Measurements from ENCODE around the gene DSG3. TPM values are rescaled to one million over a fixed set of nuclear protein-coding genes. Genes with fewer than 3 reads are reported as not detected.

The DSG3 gene, protein sequence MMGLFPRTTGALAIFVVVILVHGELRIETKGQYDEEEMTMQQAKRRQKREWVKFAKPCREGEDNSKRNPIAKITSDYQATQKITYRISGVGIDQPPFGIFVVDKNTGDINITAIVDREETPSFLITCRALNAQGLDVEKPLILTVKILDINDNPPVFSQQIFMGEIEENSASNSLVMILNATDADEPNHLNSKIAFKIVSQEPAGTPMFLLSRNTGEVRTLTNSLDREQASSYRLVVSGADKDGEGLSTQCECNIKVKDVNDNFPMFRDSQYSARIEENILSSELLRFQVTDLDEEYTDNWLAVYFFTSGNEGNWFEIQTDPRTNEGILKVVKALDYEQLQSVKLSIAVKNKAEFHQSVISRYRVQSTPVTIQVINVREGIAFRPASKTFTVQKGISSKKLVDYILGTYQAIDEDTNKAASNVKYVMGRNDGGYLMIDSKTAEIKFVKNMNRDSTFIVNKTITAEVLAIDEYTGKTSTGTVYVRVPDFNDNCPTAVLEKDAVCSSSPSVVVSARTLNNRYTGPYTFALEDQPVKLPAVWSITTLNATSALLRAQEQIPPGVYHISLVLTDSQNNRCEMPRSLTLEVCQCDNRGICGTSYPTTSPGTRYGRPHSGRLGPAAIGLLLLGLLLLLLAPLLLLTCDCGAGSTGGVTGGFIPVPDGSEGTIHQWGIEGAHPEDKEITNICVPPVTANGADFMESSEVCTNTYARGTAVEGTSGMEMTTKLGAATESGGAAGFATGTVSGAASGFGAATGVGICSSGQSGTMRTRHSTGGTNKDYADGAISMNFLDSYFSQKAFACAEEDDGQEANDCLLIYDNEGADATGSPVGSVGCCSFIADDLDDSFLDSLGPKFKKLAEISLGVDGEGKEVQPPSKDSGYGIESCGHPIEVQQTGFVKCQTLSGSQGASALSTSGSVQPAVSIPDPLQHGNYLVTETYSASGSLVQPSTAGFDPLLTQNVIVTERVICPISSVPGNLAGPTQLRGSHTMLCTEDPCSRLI
- 10 to 100 TPM in 1 of 4 donors, 1 to 10 TPM in 1, under 1 TPM in 2; 0.27 to 34.1 (median 1.5) TPM for total RNA-seq

DNA sequence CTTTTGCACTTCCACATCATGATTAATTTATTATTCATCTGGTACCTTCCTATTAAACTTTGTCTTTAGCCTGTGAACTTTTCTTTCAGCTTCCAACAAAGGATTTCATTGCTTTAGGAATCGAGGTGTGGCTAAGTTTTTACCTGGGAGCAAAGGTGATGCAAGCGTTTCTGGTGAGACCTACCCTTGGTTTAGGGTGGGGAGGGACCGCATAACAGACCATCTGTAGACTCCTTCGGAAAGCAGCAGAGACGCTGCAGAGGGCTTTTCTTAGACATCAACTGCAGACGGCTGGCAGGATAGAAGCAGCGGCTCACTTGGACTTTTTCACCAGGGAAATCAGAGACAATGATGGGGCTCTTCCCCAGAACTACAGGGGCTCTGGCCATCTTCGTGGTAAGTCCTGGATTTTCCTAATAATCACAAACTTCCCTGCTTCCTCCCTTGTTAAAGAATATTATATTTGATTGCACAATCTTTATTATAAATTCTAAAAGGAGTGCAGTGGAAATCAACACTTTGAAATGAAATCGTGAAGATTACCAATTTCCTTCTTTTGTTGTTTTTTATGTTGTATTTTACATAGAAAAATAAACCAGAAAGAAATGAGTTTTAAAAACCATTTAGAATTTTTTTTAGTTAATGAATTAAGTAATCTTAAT, at the start of gene DSG3:
Gene DSG3 (plus strand): TSS at position 212 of the 662 bp plus-strand sequence. CDS start 137 bp downstream, at position 349.
- H3K4me3 ChIP-seq: no peak within 1 kb of the TSS
- no peaks in the 10 kb centered on the region for H3K4me1 ChIP-seq
- TF ChIP-seq EP300 (IDR thresholded peaks at IDR 0.05): no peak
- no peak for TF ChIP-seq POLR2A (IDR thresholded peaks at IDR 0.05)
- TF ChIP-seq POLR2AphosphoS5 (IDR thresholded peaks at IDR 0.05): no peak
- no peak for TF ChIP-seq CTCF (IDR thresholded peaks at IDR 0.05)
- H3K27ac ChIP-seq: no peak within 1 kb of the TSS
- no peaks in the 10 kb centered on the region for H3K36me3 ChIP-seq
- no peaks in the 10 kb centered on the region for H3K27me3 ChIP-seq
- WGBS, 2 donors (ENCODE audit: low coverage in 1 of 2): 49 to 56% methylated on average over 5 to 7 of the region's 9 CpGs
- no peaks in the 10 kb centered on the region for H3K9me3 ChIP-seq
- ATAC-seq: no peak

GRCh38 chr18:31398191-31398590, 49.4 kb upstream of the DSG3 start:
- 63 to 75% methylated on average over 2 of the region's 2 CpGs for WGBS, 2 donors (ENCODE audit: low coverage in 1 of 2)
- H3K27ac ChIP-seq: no peak overlapping the region
- TF ChIP-seq CTCF (IDR thresholded peaks at IDR 0.05) (no peak), EP300 (IDR thresholded peaks at IDR 0.05) (no peak), POLR2AphosphoS5 (IDR thresholded peaks at IDR 0.05) (no peak), POLR2A (IDR thresholded peaks at IDR 0.05) (no peak)
- no peak overlapping the region for H3K4me3 ChIP-seq
- no peaks in the 10 kb centered on the region for H3K27me3 ChIP-seq
- no peak for ATAC-seq
- no peaks in the 10 kb centered on the region for H3K36me3 ChIP-seq
- no peaks in the 10 kb centered on the region for H3K9me3 ChIP-seq
- no peaks in the 10 kb centered on the region for H3K4me1 ChIP-seq

- Histone ChIP-seq H3K4me3 (no peak overlapping the region), H3K36me3 (no peaks in the 10 kb centered on the region), H3K27ac (no peak overlapping the region), H3K9me3 (no peaks in the 10 kb centered on the region), H3K4me1 (no peaks in the 10 kb centered on the region), H3K27me3 (no peaks in the 10 kb centered on the region)
- WGBS, 2 donors (ENCODE audit: low coverage in 1 of 2): 51 to 71% methylated on average over 6 of the region's 6 CpGs
- TF ChIP-seq CTCF (IDR thresholded peaks at IDR 0.05) (no peak), POLR2A (IDR thresholded peaks at IDR 0.05) (no peak), POLR2AphosphoS5 (IDR thresholded peaks at IDR 0.05) (no peak), EP300 (IDR thresholded peaks at IDR 0.05) (no peak)
- ATAC-seq: no peak
These were observed 48.1 kb upstream of the DSG3 start for GRCh38 chr18:31399306-31400032.

DNA sequence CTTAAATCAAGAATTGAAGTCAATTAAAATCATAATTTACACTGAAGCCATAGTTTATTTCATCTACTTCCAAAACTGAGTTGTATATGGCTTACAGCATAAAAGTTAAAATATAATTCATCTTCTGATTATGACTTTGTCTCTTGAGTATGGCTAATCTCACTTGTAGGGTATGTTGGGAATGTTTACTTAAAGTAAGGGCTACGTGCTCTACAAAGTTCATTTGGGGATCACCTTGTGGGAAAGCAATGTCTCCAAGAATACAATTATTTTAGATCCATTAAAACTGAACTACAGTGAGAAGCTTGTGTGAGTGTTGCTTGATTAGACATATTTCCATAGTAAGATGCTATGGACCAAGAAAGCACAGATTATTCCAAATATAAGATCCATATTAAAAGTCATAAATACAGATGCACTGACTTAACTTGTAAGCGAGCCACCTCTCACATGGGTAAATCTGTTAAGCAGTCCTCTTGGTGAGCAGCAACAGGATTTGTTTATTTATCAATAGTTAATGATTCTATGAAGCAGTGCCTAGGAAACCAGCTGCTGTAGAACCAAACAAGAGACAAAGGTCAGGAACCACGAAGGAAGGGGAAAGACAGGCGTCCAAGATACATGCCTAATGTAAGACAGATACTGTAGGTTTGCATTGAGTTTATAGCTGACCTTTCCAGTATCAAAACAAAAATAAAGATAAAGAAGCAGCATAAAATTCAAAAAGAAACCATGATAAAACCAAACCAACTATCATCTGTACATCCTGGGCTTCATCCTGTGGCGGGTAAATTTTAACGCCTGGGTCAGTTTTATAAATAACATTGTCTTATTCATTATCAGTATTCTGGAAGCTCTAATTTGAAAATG, 46.1 kb upstream of the DSG3 start:
- H3K9me3 ChIP-seq: no peaks in the 10 kb centered on the region
- no peak for ATAC-seq
- 53 to 64% methylated on average over 6 of the region's 6 CpGs for WGBS, 2 donors (ENCODE audit: low coverage in 1 of 2)

More for the DNA sequence above, 46.1 kb upstream of the DSG3 start:
- Histone ChIP-seq H3K27me3 (no peaks in the 10 kb centered on the region), H3K4me3 (no peak overlapping the region), H3K36me3 (no peaks in the 10 kb centered on the region), H3K4me1 (no peaks in the 10 kb centered on the region), H3K27ac (no peak overlapping the region)
- TF ChIP-seq EP300 (IDR thresholded peaks at IDR 0.05) (no peak), POLR2AphosphoS5 (IDR thresholded peaks at IDR 0.05) (no peak), CTCF (IDR thresholded peaks at IDR 0.05) (no peak), POLR2A (IDR thresholded peaks at IDR 0.05) (no peak)

Data from gastroesophageal sphincter (tissue), 4 donors.